NCI-H1105 (cell line): ENCODE measurements around the gene SH3BP5.
A peak's percentile ranks its signal among the peaks of the same experiment; 100 is the strongest.
"Not testable (repeated sequence)": the region's sequence is repeated elsewhere in the genome, so short reads cannot be mapped to it uniquely, and the experiment has no call there.

Experiments used
- DNase-seq: peaks from one replicate; lab custom pipeline; 2025; lab: John Stamatoyannopoulos, UW

Gene SH3BP5, protein sequence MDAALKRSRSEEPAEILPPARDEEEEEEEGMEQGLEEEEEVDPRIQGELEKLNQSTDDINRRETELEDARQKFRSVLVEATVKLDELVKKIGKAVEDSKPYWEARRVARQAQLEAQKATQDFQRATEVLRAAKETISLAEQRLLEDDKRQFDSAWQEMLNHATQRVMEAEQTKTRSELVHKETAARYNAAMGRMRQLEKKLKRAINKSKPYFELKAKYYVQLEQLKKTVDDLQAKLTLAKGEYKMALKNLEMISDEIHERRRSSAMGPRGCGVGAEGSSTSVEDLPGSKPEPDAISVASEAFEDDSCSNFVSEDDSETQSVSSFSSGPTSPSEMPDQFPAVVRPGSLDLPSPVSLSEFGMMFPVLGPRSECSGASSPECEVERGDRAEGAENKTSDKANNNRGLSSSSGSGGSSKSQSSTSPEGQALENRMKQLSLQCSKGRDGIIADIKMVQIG

DNA sequence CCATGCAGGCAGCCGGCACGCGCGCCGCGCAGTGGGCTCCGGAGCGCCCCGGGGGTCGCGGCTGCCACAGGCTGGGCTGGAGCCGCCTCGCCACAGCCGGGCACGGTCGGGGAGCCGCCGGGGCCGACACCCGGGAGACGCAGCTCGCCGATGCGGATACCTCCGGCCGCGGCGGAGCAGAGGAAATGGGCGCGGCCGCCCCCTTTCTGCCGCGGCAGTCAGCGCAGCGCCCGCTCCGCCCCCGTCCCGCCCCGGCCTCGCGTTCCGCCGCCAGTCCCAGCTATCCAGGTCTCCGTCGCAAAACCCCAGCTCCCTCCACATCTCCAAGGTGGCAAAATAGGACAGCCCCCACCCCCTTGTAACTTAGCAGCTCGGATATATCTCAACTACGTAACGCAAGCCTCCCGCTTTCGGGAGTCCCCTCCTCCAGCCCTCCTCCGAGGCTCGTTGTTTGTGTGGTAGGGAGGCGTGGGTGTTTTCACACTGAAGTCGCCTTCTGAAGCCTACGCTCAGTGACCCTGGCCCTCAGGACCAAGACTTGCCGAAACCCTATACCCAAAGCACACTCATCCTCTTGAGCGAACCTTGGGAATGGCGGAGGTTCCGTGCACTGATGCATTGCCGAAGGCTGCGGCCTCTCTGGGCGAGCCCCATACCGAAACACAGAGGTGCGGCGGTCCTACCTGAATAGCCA, at the start of gene SH3BP5:
TSS of gene SH3BP5 (minus strand) at position 182 of the 694 bp plus-strand sequence. CDS start at position 4, 178 bp downstream.
- peak; percentile 21 for DNase-seq

DNA sequence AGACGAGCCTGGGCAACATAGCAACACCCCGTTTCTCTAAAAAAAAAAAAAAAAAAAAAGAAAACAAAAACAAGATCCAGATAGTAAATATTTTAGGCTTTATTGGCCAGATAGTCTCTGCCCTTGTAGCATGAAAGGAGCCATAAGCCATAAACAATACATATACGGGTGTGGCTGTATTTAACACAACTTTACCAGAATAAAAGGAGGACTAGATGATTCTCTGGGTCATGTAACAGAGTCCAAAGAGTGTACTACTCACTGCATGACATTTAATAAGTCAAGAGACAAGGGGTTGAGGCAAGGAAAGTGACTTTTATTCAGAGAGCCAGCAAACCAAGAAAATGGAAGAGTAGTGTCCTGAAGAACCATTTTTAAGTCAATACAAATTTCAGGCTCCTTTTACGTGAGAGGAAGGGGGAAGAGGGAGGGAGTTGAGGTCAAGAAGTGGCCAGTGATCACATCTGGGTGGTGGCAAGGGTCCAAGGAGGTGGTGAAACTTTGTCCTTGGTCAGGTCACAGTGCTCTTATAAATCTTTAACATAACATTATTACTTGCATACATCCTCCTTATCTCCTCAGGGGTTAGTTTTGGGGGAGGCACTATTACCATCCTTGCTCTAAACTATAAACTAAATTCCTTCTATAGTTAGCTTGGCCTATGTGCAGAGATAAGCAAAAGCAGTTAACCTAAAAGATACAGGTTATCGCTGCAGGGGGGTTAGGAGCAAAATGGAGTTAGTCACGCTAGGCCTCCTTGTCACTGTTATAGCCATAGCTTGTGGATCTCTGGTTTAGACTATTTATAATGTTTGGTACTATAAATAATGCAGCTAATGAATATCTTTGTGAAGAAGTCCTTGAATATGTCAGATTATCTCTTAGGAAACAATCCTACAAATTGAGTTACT, 48.8 kb upstream of the SH3BP5 start:
- DNase-seq, result no peak

DNA sequence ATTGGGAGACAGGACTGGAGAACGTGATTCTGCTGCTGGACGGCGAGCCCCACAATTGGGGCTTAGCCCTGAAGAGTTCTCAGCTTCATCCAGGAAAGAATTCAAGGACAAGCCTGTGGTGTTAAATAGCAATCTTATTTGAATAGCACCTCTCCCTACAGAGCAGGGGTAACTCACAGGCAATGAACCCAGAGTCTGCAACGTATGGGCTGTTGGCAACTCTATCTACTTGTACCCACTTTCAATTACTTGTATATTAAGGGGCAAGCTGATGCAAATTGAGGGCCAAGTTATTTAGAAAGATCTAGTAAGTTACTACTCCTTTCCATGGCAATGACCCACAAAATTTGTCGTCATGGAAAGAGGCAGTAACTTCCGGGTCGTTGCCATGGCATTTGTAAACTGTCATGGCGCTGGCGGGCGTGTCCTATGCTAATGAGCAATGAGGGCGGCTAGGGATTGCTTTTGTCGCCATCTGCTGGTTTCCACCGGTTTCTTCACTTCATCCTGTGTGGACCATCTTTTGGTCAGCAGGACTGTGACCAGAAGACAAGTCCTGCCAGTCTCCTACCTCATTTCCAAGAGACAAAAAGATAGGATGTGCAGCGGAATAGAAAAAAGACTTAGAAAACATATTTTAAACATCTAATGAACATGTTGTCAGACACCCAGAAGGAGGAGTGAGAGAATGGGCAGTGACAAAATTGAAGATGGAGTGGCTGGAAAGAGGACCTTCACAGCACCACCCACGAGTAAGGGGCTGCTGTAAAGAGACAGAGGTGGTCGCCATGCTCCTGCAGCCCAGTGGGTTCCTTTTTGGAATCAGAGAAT, 45.8 kb upstream of the SH3BP5 start:
- peak; percentile 70 for DNase-seq

DNA sequence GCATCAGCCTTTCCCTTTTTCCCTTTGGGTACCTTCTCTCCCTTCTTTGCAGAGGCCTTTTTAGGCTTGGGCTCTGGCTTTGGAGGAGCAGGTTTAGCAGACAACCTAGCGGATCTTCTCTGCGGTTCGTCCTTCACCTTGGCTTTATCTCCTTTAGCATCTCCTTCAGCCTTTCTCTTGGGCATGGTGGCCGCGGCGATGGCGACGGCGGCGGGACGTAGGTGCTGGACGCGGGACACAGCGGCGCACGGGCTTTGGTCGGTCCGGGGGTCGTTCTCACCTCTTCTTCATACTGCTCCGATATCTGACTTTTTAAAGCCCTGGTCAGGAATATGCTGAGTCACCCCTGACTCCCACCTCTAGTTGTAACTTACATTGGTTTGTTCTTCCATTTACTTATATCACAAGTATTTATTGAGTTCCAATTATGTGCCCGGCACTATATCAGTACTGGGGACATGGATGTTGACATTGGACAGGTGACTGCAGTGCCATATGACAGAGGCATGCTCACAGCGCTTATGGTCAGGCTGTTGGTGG, 43.1 kb upstream of the SH3BP5 start:
- no peak for DNase-seq

DNA sequence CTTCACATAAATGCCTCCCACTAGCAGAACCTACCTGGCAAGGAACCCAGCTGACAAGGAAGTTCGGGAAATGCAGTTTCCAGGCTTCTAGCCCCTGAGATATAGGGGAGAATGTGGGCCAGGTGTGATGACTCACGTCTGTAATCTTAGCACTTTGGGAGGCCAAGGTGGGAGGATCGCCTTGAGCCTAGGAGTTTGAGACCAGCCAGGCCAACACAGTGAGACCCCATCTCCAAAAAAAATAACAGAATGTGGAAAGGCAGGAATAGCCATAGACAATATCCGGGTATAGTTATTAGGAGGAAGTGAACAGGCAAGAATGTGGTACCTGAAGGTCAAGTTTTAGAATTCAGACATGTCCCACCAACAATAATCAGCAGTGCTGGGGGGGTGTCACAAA, 40.5 kb upstream of the SH3BP5 start:
- DNase-seq, result no peak

DNA sequence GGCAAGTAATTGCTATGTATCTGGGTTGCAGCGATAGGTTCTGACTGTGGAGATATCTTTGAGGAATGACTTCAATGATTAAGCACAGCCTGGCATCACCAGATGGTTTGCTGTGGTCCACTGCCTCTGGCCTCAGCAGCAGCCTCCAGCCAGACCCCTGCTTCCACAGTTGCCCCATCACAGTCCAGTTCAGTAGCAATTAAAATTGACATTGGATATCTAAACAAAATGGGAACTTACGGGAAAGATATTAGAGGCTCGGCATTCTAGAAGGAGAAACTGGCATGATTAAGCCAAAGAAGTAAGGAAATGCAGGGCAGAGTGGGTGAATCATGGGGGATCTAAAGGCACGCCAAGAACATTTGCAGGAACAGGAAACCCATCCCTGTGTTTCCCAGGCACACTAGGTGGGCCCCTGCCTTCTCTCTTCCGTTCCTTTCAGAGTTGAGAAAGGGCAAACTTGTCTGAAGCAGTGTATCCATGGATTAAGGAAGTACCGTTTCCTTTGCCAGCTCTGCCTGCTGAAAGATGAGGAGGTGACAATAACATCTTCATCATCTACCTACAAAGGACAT, 36.3 kb upstream of the SH3BP5 start:
- DNase-seq, result no peak

DNA sequence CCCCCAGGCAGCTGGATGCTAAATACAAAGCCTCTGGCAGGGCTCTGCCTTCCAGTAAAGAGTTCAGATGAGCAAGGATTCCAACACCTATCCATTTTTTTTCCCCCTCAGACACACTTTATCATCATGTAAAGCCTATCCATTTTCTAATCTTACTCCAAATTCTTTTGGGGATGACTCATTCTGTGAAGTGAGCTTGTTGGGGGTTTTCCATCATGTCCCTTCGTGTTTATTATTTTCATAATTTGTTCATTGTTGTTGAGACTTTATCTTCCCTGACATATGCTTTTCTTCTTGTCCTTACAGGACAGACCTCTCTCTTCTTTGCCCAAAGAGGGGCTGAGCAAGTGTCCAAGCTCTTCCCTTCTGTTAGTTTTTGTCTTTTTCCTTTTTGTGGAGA, 34.7 kb upstream of the SH3BP5 start:
- DNase-seq, result no peak

DNA sequence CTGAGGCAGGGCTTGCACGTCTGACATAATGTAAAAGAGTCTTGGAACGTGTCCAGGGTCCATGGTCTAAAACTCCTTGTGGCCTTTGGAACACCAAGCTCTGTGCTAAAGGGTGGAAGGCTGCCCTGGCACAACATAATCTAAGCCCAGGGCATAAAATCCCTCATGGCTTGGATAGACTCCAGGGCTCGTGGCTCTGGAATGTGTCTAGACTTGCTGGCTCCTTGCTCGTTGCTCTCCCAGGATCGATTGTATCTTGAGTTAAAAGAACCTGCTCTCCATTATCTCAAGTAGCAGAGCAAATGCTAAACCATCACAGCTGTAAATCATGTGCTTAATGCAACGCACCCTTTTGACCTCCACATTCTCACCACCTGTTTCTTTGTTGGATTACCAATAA, 31.7 kb upstream of the SH3BP5 start:
- not testable (repeated sequence) for DNase-seq

DNA sequence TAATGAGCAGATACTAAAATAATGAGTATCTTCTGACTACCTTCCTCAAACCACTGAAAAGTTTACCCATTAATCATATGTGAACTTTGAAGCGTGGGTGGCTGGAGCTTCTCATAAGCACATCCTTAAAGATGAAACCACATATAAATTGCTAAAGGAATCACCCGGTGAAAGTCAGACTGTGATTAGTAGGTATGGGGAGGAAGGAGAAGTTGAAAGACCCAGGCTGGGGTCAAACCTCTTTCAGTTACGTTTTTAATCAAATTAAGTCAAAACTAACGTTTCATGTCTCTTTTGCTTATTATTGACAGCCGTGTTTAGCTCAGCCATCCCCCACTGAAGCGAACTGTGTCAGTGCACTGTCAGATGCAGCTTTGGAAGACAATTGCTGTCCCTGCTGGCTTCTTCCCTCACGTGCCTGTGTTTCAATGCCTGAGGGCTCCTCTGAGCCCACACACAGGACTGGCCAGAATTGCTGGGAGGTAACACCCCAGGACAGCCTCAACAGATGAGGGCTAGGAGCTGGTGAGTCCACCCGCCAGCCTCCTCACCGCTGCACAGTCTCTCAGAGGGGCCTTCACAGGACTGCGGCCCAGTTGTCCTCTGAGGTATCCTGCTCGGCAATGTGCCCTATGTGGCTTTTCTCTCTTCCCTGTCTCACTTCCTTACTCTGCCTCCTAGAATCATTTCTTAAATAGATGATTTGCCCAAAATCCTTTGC, 29.3 kb upstream of the SH3BP5 start:
- no peak for DNase-seq

DNA sequence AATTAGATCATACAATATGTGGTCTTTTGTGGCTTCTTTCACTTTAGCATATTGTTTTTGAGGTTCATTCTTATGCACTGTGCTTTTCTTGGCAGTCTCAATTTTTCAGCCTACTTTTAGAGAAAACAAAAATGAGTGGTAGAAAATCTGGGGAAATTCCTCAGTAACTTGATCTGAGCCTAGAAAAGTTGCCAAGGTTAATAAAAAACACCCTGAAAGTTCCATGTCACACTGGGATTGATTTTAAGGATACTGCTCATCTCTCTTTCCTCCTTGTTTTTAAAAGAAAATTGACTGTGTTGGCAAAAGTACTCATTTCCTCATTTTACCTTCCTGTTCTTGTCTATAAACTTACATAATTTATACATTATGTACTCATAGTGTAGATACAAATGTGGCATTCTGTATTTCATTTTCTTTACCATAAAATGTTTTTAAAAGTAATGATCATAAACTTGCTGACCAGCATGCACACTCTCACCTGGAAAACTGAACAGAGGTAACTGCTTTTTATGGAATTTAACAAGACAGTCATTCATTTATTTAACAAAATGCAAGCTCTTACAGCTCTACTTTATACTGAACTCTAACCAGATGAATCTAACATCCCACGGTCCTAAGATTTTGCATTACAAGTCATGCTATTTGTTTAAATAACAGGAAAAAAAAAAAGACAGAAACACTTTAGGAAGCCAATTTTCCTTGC, 28.6 kb upstream of the SH3BP5 start:
- no peak for DNase-seq

DNA sequence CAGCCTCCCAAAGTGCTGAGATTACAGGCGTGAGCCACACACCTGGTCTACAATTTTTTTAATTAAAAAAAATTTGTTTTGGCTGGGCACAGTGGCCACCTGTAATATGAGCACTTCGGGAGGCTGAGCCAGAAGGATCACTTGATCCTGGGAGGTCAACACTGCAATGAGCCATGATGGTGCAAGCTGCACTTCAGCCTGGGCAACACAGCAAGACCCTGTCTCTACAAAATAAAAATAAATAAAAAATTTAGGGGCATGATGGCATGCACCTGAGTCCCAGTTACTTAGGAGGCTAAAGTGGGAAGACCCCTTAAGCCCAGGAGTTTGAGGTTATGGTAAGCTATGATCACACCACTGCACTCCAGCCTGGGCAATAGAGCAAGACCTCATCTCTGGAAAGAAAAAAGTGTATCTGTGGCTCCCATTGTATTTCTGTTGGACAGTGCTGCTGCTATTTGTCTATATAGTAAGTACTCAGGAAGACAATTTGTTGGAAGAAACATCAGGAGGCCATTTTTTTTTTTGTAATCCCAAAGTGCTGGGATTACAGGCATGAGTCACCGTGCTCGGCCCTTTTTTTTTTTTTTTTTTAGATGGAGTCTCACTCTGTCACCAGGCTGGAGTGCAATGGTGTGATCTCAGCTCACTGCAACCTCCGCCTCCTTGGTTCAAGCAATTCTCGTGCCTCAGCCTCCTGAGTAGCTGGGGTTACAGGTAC, 27.5 kb upstream of the SH3BP5 start:
- no peak for DNase-seq

DNA sequence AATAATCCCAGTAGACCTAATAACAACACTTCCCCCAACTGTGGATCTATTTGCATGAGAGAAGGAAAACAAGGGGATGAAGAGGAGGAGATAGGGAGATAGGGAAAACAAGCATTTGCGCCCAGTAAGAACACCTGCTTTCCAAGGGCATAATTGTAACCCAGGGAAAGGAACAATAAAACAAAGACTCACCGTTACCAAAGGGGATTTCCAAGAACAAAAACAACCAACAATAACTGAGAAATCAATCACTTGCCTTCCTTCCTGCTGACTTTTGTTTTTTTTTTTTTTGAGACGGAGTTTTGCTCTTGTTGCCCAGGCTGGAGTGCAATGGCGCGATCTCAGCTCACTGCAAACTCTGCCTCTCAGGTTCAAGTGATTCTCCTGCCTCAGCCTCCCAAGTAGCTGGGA, 24.3 kb upstream of the SH3BP5 start:
- not testable (repeated sequence) for DNase-seq

DNA sequence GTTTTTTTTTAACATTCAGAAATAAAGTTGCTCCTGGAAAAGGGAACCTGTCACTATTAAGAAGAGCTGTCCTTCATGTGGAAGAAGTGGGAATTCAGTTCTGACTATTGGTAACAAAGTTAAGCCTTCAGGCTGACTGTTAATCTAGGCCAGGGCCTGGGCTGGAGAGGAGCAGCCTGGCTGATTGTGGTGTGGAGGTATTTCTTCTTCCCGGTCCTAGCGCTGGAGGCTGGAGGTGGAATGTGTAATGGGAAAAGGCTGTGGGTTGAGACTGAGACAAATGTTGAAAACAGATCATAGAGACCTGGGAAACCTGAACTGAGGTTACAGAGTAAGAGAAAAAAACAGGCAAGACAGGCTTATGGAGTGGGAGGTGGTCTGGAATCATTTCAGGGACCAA, 23.8 kb upstream of the SH3BP5 start:
- no peak for DNase-seq

DNA sequence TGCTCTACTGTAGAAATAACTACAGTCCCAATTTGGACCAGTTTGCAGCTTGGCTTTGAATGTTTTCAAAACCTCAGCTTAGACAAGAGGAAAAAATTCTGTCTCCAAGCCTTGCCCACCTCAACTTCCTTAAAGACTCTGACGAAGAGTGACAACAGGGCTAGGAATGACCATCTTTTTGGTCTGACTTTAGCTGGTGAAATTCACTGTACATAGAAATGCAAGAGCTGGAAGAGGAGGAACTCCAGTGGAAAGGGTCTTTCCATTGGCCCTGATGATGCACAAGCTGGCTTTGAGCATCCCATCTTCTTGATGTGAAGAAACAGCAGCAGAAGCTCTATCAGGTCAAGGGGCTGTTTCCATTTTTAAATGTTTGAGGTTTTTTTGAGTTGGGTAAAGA, 22.7 kb upstream of the SH3BP5 start:
- DNase-seq, result no peak

DNA sequence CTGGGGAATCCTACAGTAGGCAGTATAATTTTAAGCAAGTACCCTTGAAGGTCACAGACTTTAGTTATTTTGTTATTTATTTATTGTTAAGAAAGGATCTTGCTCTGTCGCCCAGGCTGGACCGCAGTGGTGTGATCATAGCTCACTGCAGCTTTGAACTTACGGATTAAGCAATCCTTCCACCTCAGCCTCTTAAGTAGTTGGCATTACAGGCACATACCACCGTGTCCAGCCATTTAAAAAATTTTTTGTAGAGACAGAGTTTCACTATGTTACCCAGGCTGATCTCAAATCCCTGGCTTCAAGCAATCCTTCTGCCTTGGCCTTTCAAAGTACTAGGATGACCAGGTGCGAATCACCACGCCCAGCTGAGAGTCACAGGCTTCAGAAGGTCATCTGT, 22.1 kb upstream of the SH3BP5 start:
- no peak for DNase-seq

DNA sequence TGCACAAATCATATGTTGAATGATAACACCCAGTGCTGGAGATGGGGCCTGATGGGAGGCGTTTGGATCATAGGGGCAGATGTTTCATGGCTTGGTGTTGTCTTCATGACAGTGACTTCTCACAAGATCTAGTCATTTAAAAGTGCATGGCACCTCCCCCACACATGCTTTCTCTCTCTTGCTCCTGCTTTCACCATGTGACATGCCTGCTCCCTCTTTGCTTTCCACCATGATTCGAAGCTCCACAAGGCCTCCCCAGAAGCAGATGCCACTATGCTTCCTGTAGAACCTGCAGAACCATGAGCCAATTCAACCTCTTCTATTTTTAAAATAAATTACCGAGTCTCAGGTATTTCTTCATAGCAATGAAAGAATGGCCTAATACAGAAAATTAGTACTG, 17.8 kb upstream of the SH3BP5 start:
- DNase-seq, result no peak

DNA sequence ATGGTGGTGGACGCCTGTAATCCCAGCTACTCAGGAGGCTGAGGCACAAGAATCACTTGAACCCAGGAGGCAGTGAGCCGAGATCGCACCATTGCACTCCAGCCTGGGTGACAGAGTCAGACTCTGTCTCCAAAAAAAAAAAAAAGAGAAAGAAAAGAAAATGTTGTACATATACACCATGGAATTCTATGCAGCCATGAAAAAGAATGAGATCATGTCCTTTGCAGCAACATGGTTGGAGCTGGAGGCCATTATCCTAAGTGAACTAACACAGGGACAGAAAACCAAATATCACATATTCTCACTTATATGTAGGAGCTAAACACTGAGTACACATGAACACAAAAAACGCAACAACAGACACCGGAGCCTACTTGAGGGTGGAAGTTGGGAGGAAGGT, 17.1 kb upstream of the SH3BP5 start:
- not testable (repeated sequence) for DNase-seq

DNA sequence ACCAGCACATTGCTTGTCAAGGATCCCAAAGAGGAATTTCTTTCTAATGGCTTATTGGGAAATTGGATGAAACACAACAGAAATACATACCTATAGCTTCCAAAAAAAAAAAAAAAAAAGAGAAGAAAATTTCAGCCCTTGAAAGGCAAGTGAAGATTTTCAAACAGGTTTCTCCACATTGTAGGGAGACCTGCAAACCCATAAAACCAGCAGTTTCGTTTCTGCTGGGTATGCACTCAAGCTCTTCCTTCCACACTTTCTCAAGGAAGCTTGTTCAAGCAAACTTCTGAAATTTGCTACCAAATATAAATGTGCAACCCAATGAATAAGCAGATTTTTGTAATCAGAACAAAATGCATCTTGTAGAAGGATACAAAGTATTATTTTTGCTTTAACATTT, 15.9 kb upstream of the SH3BP5 start:
- DNase-seq, result no peak

DNA sequence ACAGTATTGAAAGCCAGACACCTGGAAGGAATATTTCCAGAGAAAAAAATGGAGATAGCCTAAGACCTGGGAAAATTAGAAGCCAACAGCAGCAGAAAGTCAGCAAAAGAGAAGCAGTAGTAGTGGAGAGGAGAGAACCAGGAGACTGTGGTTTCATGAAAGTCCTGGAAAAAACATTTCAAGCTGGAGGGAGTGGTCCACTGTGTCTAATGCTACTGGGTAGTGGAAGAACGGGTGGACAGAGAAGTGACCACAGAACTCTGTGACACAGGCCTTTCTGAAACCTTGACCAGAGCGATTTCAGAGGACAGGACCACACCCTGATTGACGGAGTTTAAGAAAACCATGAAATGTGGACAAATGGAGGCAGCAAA, 15.3 kb upstream of the SH3BP5 start:
- no peak for DNase-seq
